ENCODE measurements around the gene EEF1AKMT1. TPM values are rescaled to one million over a fixed set of nuclear protein-coding genes. Genes with fewer than 3 reads are reported as not detected.

The EEF1AKMT1 gene
- total and polyA plus RNA-seq, 3 experiments from 2014 or later: 13.9 to 21.5 (median 20.1) TPM

DNA sequence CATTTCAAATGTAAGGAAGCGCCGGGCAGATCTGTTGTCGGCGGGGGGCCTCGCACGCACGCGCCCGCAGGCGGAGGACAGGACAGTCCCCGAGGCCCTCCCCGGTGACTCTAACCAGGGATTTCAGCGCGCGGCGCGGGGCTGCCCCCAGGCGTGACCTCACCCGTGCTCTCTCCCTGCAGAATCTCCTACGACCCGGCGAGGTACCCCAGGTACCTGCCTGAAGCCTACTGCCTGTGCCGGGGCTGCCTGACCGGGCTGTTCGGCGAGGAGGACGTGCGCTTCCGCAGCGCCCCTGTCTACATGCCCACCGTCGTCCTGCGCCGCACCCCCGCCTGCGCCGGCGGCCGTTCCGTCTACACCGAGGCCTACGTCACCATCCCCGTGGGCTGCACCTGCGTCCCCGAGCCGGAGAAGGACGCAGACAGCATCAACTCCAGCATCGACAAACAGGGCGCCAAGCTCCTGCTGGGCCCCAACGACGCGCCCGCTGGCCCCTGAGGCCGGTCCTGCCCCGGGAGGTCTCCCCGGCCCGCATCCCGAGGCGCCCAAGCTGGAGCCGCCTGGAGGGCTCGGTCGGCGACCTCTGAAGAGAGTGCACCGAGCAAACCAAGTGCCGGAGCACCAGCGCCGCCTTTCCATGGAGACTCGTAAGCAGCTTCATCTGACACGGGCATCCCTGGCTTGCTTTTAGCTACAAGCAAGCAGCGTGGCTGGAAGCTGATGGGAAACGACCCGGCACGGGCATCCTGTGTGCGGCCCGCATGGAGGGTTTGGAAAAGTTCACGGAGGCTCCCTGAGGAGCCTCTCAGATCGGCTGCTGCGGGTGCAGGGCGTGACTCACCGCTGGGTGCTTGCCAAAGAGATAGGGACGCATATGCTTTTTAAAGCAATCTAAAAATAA, 52.1 kb downstream of the EEF1AKMT1 start:
- H3K4me1 Mint-ChIP-seq: peaks cover 0 to 1% (median 0%) of the 10 kb centered on the region in 3 donors
- H3K4me3 Mint-ChIP-seq: peak overlapping the region in 2 of 7 donors; percentile 12 to 41
- ChIA-PET CTCF (interaction anchor here (0.7 to 1.5 kb wide), 2 partner anchors 10 to 17 kb away, joined by 3 to 6 read pairs; no protein-coding TSS in a partner anchor), POLR2A (no interaction called here)
- Histone ChIP-seq H3K4me3 (ENCODE audit: low read length) (no peak overlapping the region), H3K27me3 (ENCODE audit: insufficient read depth, low read length, poor library complexity, severe bottlenecking) (peaks cover 6% of the 10 kb centered on the region), H3K36me3 (ENCODE audit: insufficient read depth, low read length) (no peaks in the 10 kb centered on the region), H3K4me1 (ENCODE audit: insufficient read depth, low read length) (no peaks in the 10 kb centered on the region), H3K9me3 (ENCODE audit: low read length) (no peaks in the 10 kb centered on the region), H3K27ac (ENCODE audit: low read depth, low read length) (no peak overlapping the region)
- peaks cover 8 to 9% of the 10 kb centered on the region in 2 donors for H3K27me3 Mint-ChIP-seq
- DNase-seq: peak in 1 of 5 donors; percentile 26
- H3K36me3 Mint-ChIP-seq: no peaks in the 10 kb centered on the region
- H3K9me3 Mint-ChIP-seq: no peaks in the 10 kb centered on the region
- no peak overlapping the region for H3K27ac Mint-ChIP-seq

DNA sequence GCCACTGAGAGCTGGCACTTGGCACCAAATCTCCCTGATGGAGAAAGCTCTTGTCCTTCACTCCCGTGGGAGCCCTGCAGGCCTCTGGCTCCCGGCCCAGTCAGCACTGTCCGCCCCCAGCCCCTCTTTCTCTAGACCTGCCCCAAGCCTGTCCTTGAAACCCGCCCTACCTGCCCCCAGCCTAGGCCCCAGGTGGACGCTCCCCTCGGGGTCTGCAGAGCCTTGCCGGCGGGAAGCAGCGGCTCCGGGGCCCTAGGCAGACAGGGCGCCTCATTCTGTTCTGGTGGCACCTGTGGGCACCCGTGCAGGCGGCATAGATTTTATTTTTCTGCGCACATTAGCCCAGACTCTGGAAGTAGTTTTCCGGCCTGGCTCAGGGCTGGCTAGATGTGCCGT, 52.7 kb downstream of the EEF1AKMT1 start:
- H3K4me3 Mint-ChIP-seq: no peak overlapping the region
- H3K27ac ChIP-seq (ENCODE audit: low read depth, low read length): no peak overlapping the region
- no peaks in the 10 kb centered on the region for H3K36me3 ChIP-seq (ENCODE audit: insufficient read depth, low read length)
- no peaks in the 10 kb centered on the region for H3K4me1 ChIP-seq (ENCODE audit: insufficient read depth, low read length)
- H3K4me3 ChIP-seq (ENCODE audit: low read length): no peak overlapping the region
- peaks cover 0 to 1% (median 0%) of the 10 kb centered on the region in 3 donors for H3K4me1 Mint-ChIP-seq
- H3K36me3 Mint-ChIP-seq: no peaks in the 10 kb centered on the region
- no peak for DNase-seq
- H3K27me3 Mint-ChIP-seq: peaks cover 8 to 9% of the 10 kb centered on the region in 2 donors
- ChIA-PET POLR2A (no interaction called here), CTCF (no interaction called here)
- peaks cover 6% of the 10 kb centered on the region for H3K27me3 ChIP-seq (ENCODE audit: insufficient read depth, low read length, poor library complexity, severe bottlenecking)
- H3K9me3 ChIP-seq (ENCODE audit: low read length): no peaks in the 10 kb centered on the region
- H3K9me3 Mint-ChIP-seq: no peaks in the 10 kb centered on the region
- no peak overlapping the region for H3K27ac Mint-ChIP-seq

DNA sequence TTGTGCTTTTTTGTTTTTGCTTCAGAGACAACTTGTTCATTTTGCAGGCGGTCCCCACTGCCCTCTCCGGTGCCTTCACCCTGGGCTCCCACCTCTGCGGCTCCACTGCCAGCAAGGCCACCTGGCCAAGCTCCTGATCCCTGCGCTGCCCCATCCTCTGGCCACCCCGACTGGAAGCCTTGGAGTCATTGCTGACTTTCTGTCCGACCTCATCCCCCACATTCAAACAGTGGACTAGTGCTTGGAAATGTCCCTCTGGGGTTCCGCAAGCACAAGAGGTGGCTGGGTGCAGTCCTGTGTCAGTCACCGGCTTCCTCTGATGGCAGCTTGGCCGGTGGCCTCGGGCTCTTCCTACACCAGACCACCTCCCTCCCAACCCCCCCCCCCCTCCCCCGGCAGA, 53.3 kb downstream of the EEF1AKMT1 start:
- no peaks in the 10 kb centered on the region for H3K36me3 Mint-ChIP-seq
- peaks cover 0 to 1% (median 0%) of the 10 kb centered on the region in 3 donors for H3K4me1 Mint-ChIP-seq
- Histone ChIP-seq H3K4me1 (ENCODE audit: insufficient read depth, low read length) (no peaks in the 10 kb centered on the region), H3K27me3 (ENCODE audit: insufficient read depth, low read length, poor library complexity, severe bottlenecking) (peaks cover 6% of the 10 kb centered on the region), H3K4me3 (ENCODE audit: low read length) (no peak overlapping the region), H3K9me3 (ENCODE audit: low read length) (no peaks in the 10 kb centered on the region), H3K36me3 (ENCODE audit: insufficient read depth, low read length) (no peaks in the 10 kb centered on the region), H3K27ac (ENCODE audit: low read depth, low read length) (no peak overlapping the region)
- ChIA-PET POLR2A (no interaction called here), CTCF (no interaction called here)
- DNase-seq: no peak
- H3K27ac Mint-ChIP-seq: no peak overlapping the region
- H3K4me3 Mint-ChIP-seq: no peak overlapping the region
- no peaks in the 10 kb centered on the region for H3K9me3 Mint-ChIP-seq
- peaks cover 8 to 9% of the 10 kb centered on the region in 2 donors for H3K27me3 Mint-ChIP-seq

DNA sequence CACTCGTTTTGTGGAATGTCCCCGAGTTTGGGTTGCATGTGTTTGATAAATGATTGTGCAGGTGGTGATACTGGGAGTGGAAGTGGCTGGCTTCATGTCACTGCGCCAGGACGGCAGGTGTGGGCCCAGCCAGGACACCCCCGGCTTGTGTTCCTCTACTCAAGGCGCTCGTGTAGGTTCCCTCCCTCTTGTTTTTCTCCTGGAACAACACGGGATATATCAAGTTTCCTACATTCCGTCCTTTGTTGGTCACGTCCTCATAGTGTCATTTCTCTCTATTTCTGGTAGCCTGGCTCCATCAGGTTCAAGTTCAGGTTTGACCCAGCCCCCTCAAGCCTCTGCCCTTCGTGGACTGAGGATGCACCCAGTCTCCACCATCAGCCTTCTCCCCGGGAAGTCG, 54.0 kb downstream of the EEF1AKMT1 start:
- H3K27me3 Mint-ChIP-seq: peaks cover 8 to 9% of the 10 kb centered on the region in 2 donors
- CTCF ChIA-PET: no interaction called here
- no peak overlapping the region for H3K27ac ChIP-seq (ENCODE audit: low read depth, low read length)
- DNase-seq: no peak
- H3K27ac Mint-ChIP-seq: no peak overlapping the region
- H3K36me3 ChIP-seq (ENCODE audit: insufficient read depth, low read length): no peaks in the 10 kb centered on the region
- no peak overlapping the region for H3K4me3 Mint-ChIP-seq
- peaks cover 6% of the 10 kb centered on the region for H3K27me3 ChIP-seq (ENCODE audit: insufficient read depth, low read length, poor library complexity, severe bottlenecking)
- peaks cover 0 to 1% (median 0%) of the 10 kb centered on the region in 3 donors for H3K4me1 Mint-ChIP-seq
- H3K36me3 Mint-ChIP-seq: no peaks in the 10 kb centered on the region
- POLR2A ChIA-PET: no interaction called here
- no peak overlapping the region for H3K4me3 ChIP-seq (ENCODE audit: low read length)
- no peaks in the 10 kb centered on the region for H3K9me3 Mint-ChIP-seq
- no peaks in the 10 kb centered on the region for H3K4me1 ChIP-seq (ENCODE audit: insufficient read depth, low read length)
- H3K9me3 ChIP-seq (ENCODE audit: low read length): no peaks in the 10 kb centered on the region

DNA sequence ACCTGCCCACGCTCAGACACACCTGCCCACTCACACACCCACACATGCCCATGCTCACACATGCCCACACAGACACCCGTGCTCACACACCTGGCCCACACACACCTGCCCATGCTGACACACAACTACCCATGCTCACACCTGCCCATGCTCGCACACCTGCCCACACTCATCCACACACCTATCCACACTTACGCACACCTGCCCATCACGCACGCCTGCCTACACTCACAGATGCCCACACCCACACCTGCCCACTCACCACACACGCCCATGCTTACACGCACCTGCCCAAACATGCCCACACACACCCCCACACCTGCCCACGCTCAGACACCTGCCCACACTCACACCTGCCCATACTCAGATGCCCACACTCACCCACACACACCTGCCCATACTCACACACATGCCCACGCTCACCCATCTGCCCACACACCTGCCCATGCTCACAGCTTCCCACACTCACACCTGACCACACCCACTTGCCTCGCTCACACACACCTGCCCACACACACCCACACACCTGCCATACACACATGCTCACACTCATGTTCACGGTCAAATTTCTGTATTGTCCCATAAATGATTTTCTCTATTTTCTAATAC, 54.7 kb downstream of the EEF1AKMT1 start:
- no peaks in the 10 kb centered on the region for H3K36me3 ChIP-seq (ENCODE audit: insufficient read depth, low read length)
- H3K4me1 Mint-ChIP-seq: peaks cover 0 to 1% (median 0%) of the 10 kb centered on the region in 3 donors
- H3K4me3 ChIP-seq (ENCODE audit: low read length): no peak overlapping the region
- no peaks in the 10 kb centered on the region for H3K4me1 ChIP-seq (ENCODE audit: insufficient read depth, low read length)
- no peak overlapping the region for H3K4me3 Mint-ChIP-seq
- POLR2A ChIA-PET: no interaction called here
- H3K27ac Mint-ChIP-seq: no peak overlapping the region
- H3K27me3 Mint-ChIP-seq: peaks cover 11 to 12% of the 10 kb centered on the region in 2 donors
- no peaks in the 10 kb centered on the region for H3K9me3 ChIP-seq (ENCODE audit: low read length)
- DNase-seq: no peak
- peaks cover 6% of the 10 kb centered on the region for H3K27me3 ChIP-seq (ENCODE audit: insufficient read depth, low read length, poor library complexity, severe bottlenecking)
- CTCF ChIA-PET: no interaction called here
- H3K9me3 Mint-ChIP-seq: no peaks in the 10 kb centered on the region
- no peak overlapping the region for H3K27ac ChIP-seq (ENCODE audit: low read depth, low read length)
- no peaks in the 10 kb centered on the region for H3K36me3 Mint-ChIP-seq

DNA sequence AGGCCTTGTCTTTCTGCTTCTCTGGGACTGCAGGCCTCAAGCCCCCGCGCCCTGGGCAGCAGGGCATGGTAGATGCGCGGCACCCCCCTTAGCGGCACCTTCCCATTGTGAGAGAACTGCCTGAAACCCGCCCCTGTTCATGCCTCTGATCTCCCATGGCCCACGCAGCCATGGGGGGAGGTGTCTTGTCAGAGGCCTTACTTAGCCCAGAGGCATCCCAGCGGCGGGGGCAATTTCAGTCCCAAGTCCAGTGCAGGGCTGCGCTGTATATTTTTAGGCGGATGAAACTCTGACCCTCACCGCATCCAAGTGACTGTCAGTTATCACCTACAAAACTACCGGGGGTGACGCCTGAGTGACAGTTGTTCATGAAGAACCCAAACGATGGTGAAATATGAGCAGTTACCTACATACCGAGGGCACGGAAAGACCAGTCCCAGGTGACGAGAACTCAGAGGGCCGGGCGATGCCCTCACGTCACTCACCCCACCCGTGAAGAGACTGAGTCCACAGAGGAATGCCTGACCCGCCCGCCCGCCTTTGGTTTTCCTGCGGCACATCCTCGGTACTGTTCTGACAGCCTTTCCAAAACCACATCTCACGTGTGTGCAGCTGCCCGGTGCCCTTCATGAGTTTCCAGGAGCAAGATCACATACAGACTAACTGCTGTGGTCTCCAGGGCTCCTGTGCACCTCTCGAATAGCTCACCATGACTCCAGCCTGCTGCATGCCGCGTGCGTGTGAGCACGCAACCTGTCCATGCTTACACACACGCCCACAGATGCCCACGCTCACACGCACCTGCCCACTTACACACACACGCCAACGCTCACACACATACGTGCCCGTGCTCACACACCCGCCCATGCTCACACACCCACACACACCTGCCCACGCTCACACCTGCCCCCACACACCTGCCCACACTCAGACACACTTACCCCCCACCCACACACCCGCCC, 55.9 kb downstream of the EEF1AKMT1 start:
- no peaks in the 10 kb centered on the region for H3K36me3 Mint-ChIP-seq
- Histone ChIP-seq H3K9me3 (ENCODE audit: low read length) (no peaks in the 10 kb centered on the region), H3K27ac (ENCODE audit: low read depth, low read length) (no peak overlapping the region), H3K36me3 (ENCODE audit: insufficient read depth, low read length) (no peaks in the 10 kb centered on the region), H3K27me3 (ENCODE audit: insufficient read depth, low read length, poor library complexity, severe bottlenecking) (peaks cover 6% of the 10 kb centered on the region), H3K4me1 (ENCODE audit: insufficient read depth, low read length) (peaks cover under 1% of the 10 kb centered on the region), H3K4me3 (ENCODE audit: low read length) (no peak overlapping the region)
- H3K4me1 Mint-ChIP-seq: peaks cover 4 to 8% (median 5%) of the 10 kb centered on the region in 3 donors
- no peak overlapping the region for H3K27ac Mint-ChIP-seq
- no peak overlapping the region for H3K4me3 Mint-ChIP-seq
- peaks cover 12 to 14% of the 10 kb centered on the region in 2 donors for H3K27me3 Mint-ChIP-seq
- no peak for DNase-seq
- POLR2A ChIA-PET: no interaction called here
- H3K9me3 Mint-ChIP-seq: no peaks in the 10 kb centered on the region
- CTCF ChIA-PET: interaction anchor here (1.2 kb wide), 2 partner anchors 111 to 216 kb away, joined by 3 to 5 read pairs; no protein-coding TSS in a partner anchor

DNA sequence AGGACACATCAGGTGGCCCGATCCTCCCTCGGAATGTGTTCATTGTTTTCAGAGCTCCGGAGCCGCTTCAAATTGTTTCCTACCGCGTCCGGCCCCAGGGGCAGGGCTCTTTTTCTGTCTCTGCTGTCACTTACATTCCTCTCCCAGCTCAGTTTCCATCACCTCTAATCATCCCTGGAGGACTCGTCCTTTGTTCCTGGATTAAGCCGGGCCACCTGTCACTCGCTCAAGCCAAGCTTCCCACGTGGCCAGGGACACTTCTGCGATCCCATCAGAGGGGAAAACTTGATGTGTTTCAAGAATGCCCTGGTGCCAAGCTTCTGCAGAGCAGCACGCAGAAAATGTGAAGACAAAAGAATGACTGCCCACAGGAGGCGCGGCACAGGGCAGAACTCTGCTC, 56.8 kb downstream of the EEF1AKMT1 start:
- no peak overlapping the region for H3K27ac ChIP-seq (ENCODE audit: low read depth, low read length)
- H3K9me3 ChIP-seq (ENCODE audit: low read length): no peaks in the 10 kb centered on the region
- peaks cover 7 to 9% of the 10 kb centered on the region in 2 donors for H3K27me3 Mint-ChIP-seq
- H3K36me3 ChIP-seq (ENCODE audit: insufficient read depth, low read length): no peaks in the 10 kb centered on the region
- peaks cover 6% of the 10 kb centered on the region for H3K27me3 ChIP-seq (ENCODE audit: insufficient read depth, low read length, poor library complexity, severe bottlenecking)
- H3K4me1 Mint-ChIP-seq: peaks cover 3 to 13% (median 10%) of the 10 kb centered on the region in 3 donors
- no peak overlapping the region for H3K4me3 Mint-ChIP-seq
- no peak overlapping the region for H3K4me3 ChIP-seq (ENCODE audit: low read length)
- H3K4me1 ChIP-seq (ENCODE audit: insufficient read depth, low read length): peaks cover 7% of the 10 kb centered on the region
- CTCF ChIA-PET: interaction anchor here (1.2 kb wide), 2 partner anchors 112 to 217 kb away, joined by 3 to 5 read pairs; no protein-coding TSS in a partner anchor
- POLR2A ChIA-PET: no interaction called here
- H3K36me3 Mint-ChIP-seq: no peaks in the 10 kb centered on the region
- H3K27ac Mint-ChIP-seq: peak overlapping the region in 1 of 8 donors; percentile 22
- H3K9me3 Mint-ChIP-seq: no peaks in the 10 kb centered on the region
- DNase-seq: no peak
